SK-N-SH treated with all-trans-retinoic acid at 6 μM for 48 hours (cell line): Measurements from ENCODE around the gene ADIRF.

Experiments
- ARNTL ChIP-seq: fragments of 450-650 bp; formaldehyde crosslinking; IDR thresholded peaks from 2 replicates; pipeline ENCODE4 v1.5.0; 2020; ENCODE audit warnings: low read depth, mild to moderate bottlenecking, moderate library complexity, borderline replicate concordance
- BACH2 ChIP-seq: fragments of 250-450 bp; sonication (Bioruptor Pico); IDR thresholded peaks from 2 replicates; pipeline ENCODE4 v1.9.0; 2021; ENCODE audit warnings: mild to moderate bottlenecking, borderline replicate concordance
- CSDC2 ChIP-seq: fragments of 250-450 bp; sonication (Bioruptor Pico); IDR thresholded peaks from 2 replicates; pipeline ENCODE4 v1.5.0; 2020; ENCODE audit warnings: mild to moderate bottlenecking, moderate library complexity
- ISL1 ChIP-seq: fragments of 250-450 bp; sonication (Bioruptor Pico); IDR thresholded peaks from 2 replicates; pipeline ENCODE4 v2.1.2; 2022; ENCODE audit warnings: mild to moderate bottlenecking, moderate library complexity
- PPARA ChIP-seq: fragments of 250-450 bp; sonication (Bioruptor Pico); IDR thresholded peaks from 2 replicates; pipeline ENCODE4 v1.5.0; 2020; ENCODE audit warnings: mild to moderate bottlenecking, borderline replicate concordance
- RARB ChIP-seq: fragments of 250-450 bp; sonication (Bioruptor Pico); IDR thresholded peaks from 2 replicates; pipeline ENCODE4 v1.8.0; 2021; ENCODE audit warnings: mild to moderate bottlenecking, moderate library complexity
- SNAI2 ChIP-seq: fragments of 250-450 bp; sonication (Bioruptor Pico); IDR thresholded peaks from 2 replicates; pipeline ENCODE4 v1.5.0; 2020; ENCODE audit warnings: mild to moderate bottlenecking, moderate library complexity
- TOX ChIP-seq: fragments of 250-450 bp; sonication (Bioruptor Pico); IDR thresholded peaks from 2 replicates; pipeline ENCODE4 v1.8.0; 2021; ENCODE audit warnings: mild to moderate bottlenecking, moderate library complexity, borderline replicate concordance
- ZFP30 ChIP-seq: fragments of 450-650 bp; formaldehyde crosslinking; IDR thresholded peaks from 2 replicates; pipeline ENCODE4 v1.5.0; 2022; ENCODE audit warnings: mild to moderate bottlenecking, moderate library complexity
- ZNF565 ChIP-seq: fragments of 450-650 bp; formaldehyde crosslinking; conservative IDR thresholded peaks from 2 replicates; pipeline ENCODE4 v1.5.0; 2020; ENCODE audit warnings: low read depth, mild to moderate bottlenecking, moderate library complexity
- ZNF70 ChIP-seq: fragments of 450-650 bp; formaldehyde crosslinking; IDR thresholded peaks from 2 replicates; pipeline ENCODE4 v1.5.0; 2020; ENCODE audit warnings: mild to moderate bottlenecking, moderate library complexity
- TF ChIP-seq, protein P1 (sequence below): fragments of 250-450 bp; sonication (Bioruptor Pico); IDR thresholded peaks from 2 replicates; pipeline ENCODE4 v1.8.0; 2020; ENCODE audit warnings: mild to moderate bottlenecking, moderate library complexity, borderline replicate concordance
- TF ChIP-seq, protein P2 (sequence below): fragments of 250-450 bp; sonication (Bioruptor Pico); IDR thresholded peaks from 2 replicates; pipeline ENCODE4 v1.5.1; 2020; ENCODE audit warnings: low read depth, mild to moderate bottlenecking, moderate library complexity
- TF ChIP-seq, protein P3 (sequence below): fragments of 250-450 bp; sonication (Bioruptor Pico); IDR thresholded peaks from 2 replicates; pipeline ENCODE4 v1.5.1; 2021; ENCODE audit warnings: mild to moderate bottlenecking, moderate library complexity

DNA sequence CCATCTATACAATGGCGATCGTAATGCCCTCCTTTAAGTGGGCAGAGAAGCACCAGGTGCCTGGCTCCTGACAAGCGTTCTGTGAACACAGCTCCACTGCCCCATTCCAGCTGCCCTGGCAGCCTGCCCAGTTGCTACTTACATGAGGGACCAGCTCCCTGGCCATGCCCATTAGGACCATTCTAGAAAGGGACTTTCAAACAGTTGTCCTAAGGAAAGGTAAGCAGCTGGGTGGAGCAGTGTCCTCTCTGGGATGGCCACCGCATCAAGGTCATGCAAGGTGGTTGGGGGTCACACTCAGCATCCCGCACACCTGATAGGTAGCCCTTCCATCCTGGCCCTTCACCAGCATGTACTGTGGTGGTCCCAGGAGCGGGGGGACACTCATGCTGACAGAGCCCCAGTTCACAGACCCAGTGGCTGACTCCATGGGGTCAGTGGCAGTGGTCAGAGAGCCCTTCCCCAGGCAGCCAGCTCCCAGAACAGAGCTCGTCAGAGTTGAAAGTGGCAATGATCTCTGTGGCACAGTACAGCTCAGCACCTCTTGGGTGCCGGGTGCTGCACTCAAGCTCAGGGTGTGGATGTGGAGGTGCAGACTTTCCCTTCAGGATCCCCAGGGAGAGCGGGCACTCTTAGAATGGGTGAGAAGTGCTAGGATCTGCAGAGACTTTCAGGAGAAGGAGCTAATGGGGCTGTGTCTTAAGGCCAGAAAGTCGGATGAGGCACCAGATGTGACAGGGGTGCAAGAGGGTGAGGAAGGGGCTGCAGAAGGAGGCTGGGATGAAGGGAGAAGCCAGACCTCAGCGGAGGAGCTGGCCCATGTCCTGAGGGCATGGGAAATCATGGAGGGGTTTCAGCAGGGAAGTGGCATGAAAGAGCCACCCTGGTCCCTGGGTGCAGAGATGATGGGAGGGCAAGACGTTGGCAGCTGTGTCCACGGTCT, 21.8 kb upstream of the ADIRF start:
- no peak for TF ChIP-seq ZNF565 (CRISPR knock-in tag)
- TF ChIP-seq CSDC2, result no peak
- TF ChIP-seq SNAI2 (CRISPR knock-in tag), result no peak
- TF ChIP-seq, protein P1, sequence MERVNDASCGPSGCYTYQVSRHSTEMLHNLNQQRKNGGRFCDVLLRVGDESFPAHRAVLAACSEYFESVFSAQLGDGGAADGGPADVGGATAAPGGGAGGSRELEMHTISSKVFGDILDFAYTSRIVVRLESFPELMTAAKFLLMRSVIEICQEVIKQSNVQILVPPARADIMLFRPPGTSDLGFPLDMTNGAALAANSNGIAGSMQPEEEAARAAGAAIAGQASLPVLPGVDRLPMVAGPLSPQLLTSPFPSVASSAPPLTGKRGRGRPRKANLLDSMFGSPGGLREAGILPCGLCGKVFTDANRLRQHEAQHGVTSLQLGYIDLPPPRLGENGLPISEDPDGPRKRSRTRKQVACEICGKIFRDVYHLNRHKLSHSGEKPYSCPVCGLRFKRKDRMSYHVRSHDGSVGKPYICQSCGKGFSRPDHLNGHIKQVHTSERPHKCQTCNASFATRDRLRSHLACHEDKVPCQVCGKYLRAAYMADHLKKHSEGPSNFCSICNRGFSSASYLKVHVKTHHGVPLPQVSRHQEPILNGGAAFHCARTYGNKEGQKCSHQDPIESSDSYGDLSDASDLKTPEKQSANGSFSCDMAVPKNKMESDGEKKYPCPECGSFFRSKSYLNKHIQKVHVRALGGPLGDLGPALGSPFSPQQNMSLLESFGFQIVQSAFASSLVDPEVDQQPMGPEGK (CRISPR knock-in tag), result no peak
- no peak for TF ChIP-seq ISL1 (CRISPR knock-in tag)
- TF ChIP-seq, protein P2, sequence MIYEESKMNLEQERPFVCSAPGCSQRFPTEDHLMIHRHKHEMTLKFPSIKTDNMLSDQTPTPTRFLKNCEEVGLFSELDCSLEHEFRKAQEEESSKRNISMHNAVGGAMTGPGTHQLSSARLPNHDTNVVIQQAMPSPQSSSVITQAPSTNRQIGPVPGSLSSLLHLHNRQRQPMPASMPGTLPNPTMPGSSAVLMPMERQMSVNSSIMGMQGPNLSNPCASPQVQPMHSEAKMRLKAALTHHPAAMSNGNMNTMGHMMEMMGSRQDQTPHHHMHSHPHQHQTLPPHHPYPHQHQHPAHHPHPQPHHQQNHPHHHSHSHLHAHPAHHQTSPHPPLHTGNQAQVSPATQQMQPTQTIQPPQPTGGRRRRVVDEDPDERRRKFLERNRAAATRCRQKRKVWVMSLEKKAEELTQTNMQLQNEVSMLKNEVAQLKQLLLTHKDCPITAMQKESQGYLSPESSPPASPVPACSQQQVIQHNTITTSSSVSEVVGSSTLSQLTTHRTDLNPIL (CRISPR knock-in tag), result no peak
- TF ChIP-seq ZFP30 (CRISPR knock-in tag), result no peak
- no peak for TF ChIP-seq RARB (CRISPR knock-in tag)
- TF ChIP-seq PPARA (CRISPR knock-in tag), result no peak
- no peak for TF ChIP-seq TOX (CRISPR knock-in tag)
- TF ChIP-seq, protein P3, sequence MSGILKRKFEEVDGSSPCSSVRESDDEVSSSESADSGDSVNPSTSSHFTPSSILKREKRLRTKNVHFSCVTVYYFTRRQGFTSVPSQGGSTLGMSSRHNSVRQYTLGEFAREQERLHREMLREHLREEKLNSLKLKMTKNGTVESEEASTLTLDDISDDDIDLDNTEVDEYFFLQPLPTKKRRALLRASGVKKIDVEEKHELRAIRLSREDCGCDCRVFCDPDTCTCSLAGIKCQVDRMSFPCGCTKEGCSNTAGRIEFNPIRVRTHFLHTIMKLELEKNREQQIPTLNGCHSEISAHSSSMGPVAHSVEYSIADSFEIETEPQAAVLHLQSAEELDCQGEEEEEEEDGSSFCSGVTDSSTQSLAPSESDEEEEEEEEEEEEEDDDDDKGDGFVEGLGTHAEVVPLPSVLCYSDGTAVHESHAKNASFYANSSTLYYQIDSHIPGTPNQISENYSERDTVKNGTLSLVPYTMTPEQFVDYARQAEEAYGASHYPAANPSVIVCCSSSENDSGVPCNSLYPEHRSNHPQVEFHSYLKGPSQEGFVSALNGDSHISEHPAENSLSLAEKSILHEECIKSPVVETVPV, result no peak
- TF ChIP-seq ZNF70 (CRISPR knock-in tag), result no peak
- TF ChIP-seq ARNTL, result no peak
- no peak for TF ChIP-seq BACH2 (CRISPR knock-in tag)
